PC-3 (cell line): Measurements from ENCODE around the gene ANKH. TPM values are rescaled to one million over a fixed set of nuclear protein-coding genes. Genes with fewer than 3 reads are reported as not detected.

Source experiments
- ATAC-seq: fragments of 200-7000 bp; cut with Tn5 transposase; 2 replicates; pipeline ENCODE4 v1.9.1; 2020; ENCODE audit warnings: mild to moderate bottlenecking, moderate library complexity
- BruUV-seq: library from RNA; stranded (reverse); fragments of 400-500 nt; replicated peaks from 2 replicates; lab custom pipeline; 2021; lab: Mats Ljungman, UMichigan
- CTCF ChIA-PET: fragments of 300-600 bp; sonication (Branson Sonifier 250); formaldehyde crosslinking; loops from one replicate; lab custom pipeline; 2022; ENCODE audit warnings: antibody characterized with exemption; lab: Charles Lee
- POLR2A ChIA-PET: fragments of 300-600 bp; sonication (Branson Sonifier 250); formaldehyde crosslinking; loops from one replicate; lab custom pipeline; 2022; ENCODE audit warnings: antibody characterized with exemption; ENCODE audit not compliant: unreplicated experiment; lab: Charles Lee
- DNase-seq: peaks from one replicate; pipeline ENCODE4 v3.0.0-alpha.2; 2015
- H2AFZ ChIP-seq: fragments of 300-600 bp; sonication (generic); 2 replicates; pipeline ENCODE4 v1.6.0; 2016; ENCODE audit warnings: antibody characterized with exemption, low read length
- H3F3A ChIP-seq: fragments of 300-600 bp; sonication (generic); one replicate; pipeline ENCODE4 v1.6.0; 2017; ENCODE audit warnings: antibody characterized with exemption, low read length, control low read depth, mild to moderate bottlenecking; ENCODE audit not compliant: unreplicated experiment
- H3K27ac ChIP-seq: fragments of 300-600 bp; sonication (generic); 2 replicates; pipeline ENCODE4 v1.5.1; 2016; ENCODE audit warnings: mild to moderate bottlenecking, low read length
- H3K27me3 ChIP-seq: fragments of 300-600 bp; sonication (generic); 2 replicates; pipeline ENCODE4 v1.6.1; 2016; ENCODE audit warnings: low read length, mixed read lengths
- H3K36me3 ChIP-seq: fragments of 300-600 bp; sonication (generic); 2 replicates; pipeline ENCODE4 v1.6.1; 2016; ENCODE audit warnings: low read depth, mixed run types, low read length, mixed read lengths
- H3K4me1 ChIP-seq: fragments of 300-600 bp; sonication (generic); 2 replicates; pipeline ENCODE4 v1.5.1; 2016; ENCODE audit warnings: low read length; ENCODE audit not compliant: insufficient read depth
- H3K4me2 ChIP-seq: fragments of 300-600 bp; sonication (generic); 2 replicates; pipeline ENCODE4 v1.6.0; 2016; ENCODE audit warnings: low read length
- H3K4me3 ChIP-seq: fragments of 300-600 bp; sonication (generic); 2 replicates; pipeline ENCODE4 v1.5.1; 2016; ENCODE audit warnings: mild to moderate bottlenecking, low read length, mixed read lengths
- H3K79me2 ChIP-seq: fragments of 300-600 bp; sonication (generic); 2 replicates; pipeline ENCODE4 v1.6.1; 2017; ENCODE audit warnings: low read length, mixed read lengths
- H3K9ac ChIP-seq: fragments of 300-600 bp; sonication (generic); 2 replicates; pipeline ENCODE4 v1.6.0; 2016; ENCODE audit warnings: mild to moderate bottlenecking, low read length
- H3K9me2 ChIP-seq: fragments of 300-600 bp; sonication (generic); replicated peaks from 2 replicates; pipeline ENCODE4 v1.6.1; 2016; ENCODE audit warnings: mixed run types, low read length, mixed read lengths
- H3K9me3 ChIP-seq: fragments of 300-600 bp; sonication (generic); 2 replicates; pipeline ENCODE4 v1.6.1; 2016; ENCODE audit warnings: low read length, mixed read lengths
- H4K20me1 ChIP-seq: fragments of 300-600 bp; sonication (generic); 2 replicates; pipeline ENCODE4 v1.6.1; 2016; ENCODE audit warnings: low read length, mixed read lengths
- EZH2 ChIP-seq: fragments of 300-600 bp; sonication (generic); IDR thresholded peaks from one replicate; pipeline ENCODE4 v1.6.1; 2017; ENCODE audit warnings: antibody characterized with exemption, mild to moderate bottlenecking, low read length; ENCODE audit not compliant: unreplicated experiment
- EZH2phosphoT487 ChIP-seq: fragments of 300-600 bp; sonication (generic); IDR thresholded peaks from 2 replicates; pipeline ENCODE4 v1.6.1; 2018; ENCODE audit warnings: mild to moderate bottlenecking, antibody characterized with exemption, low read length, borderline replicate concordance
- intact Hi-C: fragments of 100-400 bp; cut with micrococcal nuclease; formaldehyde crosslinking; loops from 2 replicates; pipeline ENCODE4 v1.9.0; 2023
- total RNA-seq: library from RNA; depleted of rRNA; stranded (reverse); fragments of >200 nt; gene quantifications from 2 replicates; pipeline ENCODE4 v1.2.3, GENCODE V29; 2014
- TF ChIP-seq, protein P1 (sequence below): fragments of 300-600 bp; sonication (generic); conservative IDR thresholded peaks from 2 replicates; pipeline ENCODE4 v1.5.1; 2017; ENCODE audit warnings: antibody characterized with exemption, low read depth, mild to moderate bottlenecking, low read length

Gene ANKH
- total RNA-seq, 1 experiment from 2014 or later: 11.6 TPM

DNA sequence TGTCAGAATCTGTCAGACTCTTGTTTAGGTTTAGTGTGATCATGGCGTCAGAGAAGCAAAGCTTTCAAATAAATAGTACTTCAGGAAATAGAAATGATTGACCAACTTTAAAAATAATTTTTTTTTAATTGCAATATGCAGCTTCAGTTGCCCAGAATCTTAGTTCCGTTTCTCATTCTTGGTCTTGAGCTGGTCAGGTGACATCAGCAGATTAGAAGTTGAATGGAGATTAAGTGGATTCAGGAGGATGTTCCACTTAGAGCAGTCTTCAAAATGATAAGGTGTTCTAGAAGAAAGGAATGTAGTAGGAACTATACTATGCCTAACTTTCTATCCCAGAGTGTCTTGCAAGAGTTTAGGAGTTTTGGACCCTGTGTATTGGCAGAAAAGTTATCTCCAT lies 176.4 kb downstream of the ANKH start:
- Histone ChIP-seq H2AFZ (no peak overlapping the region), H3K4me2 (no peak overlapping the region), H3F3A (no peaks in the 10 kb centered on the region), H3K36me3 (peaks cover 65% of the 10 kb centered on the region), H3K27me3 (no peaks in the 10 kb centered on the region), H3K9me2 (no peaks in the 10 kb centered on the region), H3K4me3 (no peak overlapping the region), H4K20me1 (no peaks in the 10 kb centered on the region), H3K4me1 (no peaks in the 10 kb centered on the region), H3K9ac (no peak overlapping the region), H3K79me2 (no peaks in the 10 kb centered on the region), H3K27ac (no peak overlapping the region), H3K9me3 (no peaks in the 10 kb centered on the region)
- ChIA-PET CTCF (no interaction called here), POLR2A (interaction anchor here (0.6 kb wide), 1 partner anchor 1785 kb away, joined by 3 read pairs; no protein-coding TSS in a partner anchor)
- no TSS peak for BruUV-seq
- ATAC-seq (no peak), DNase-seq (no peak)
- intact Hi-C loops: no loop called here
- TF ChIP-seq, protein P1, sequence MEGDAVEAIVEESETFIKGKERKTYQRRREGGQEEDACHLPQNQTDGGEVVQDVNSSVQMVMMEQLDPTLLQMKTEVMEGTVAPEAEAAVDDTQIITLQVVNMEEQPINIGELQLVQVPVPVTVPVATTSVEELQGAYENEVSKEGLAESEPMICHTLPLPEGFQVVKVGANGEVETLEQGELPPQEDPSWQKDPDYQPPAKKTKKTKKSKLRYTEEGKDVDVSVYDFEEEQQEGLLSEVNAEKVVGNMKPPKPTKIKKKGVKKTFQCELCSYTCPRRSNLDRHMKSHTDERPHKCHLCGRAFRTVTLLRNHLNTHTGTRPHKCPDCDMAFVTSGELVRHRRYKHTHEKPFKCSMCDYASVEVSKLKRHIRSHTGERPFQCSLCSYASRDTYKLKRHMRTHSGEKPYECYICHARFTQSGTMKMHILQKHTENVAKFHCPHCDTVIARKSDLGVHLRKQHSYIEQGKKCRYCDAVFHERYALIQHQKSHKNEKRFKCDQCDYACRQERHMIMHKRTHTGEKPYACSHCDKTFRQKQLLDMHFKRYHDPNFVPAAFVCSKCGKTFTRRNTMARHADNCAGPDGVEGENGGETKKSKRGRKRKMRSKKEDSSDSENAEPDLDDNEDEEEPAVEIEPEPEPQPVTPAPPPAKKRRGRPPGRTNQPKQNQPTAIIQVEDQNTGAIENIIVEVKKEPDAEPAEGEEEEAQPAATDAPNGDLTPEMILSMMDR: no peak
- TF ChIP-seq EZH2phosphoT487: no peak
- TF ChIP-seq EZH2: no peak

GRCh38 chr5:14693070-14693469 lies 178.5 kb downstream of the ANKH start:
- H3K9me3 ChIP-seq: no peaks in the 10 kb centered on the region
- CTCF ChIA-PET: no interaction called here
- H2AFZ ChIP-seq: no peak overlapping the region
- H3K27me3 ChIP-seq: no peaks in the 10 kb centered on the region
- H3K9ac ChIP-seq: no peak overlapping the region
- TF ChIP-seq EZH2phosphoT487 (no peak), EZH2 (no peak)
- TF ChIP-seq, protein P1: no peak
- H3K4me2 ChIP-seq: no peak overlapping the region
- H3K9me2 ChIP-seq: no peaks in the 10 kb centered on the region
- H3K79me2 ChIP-seq: no peaks in the 10 kb centered on the region
- DNase-seq (no peak), ATAC-seq (no peak)
- POLR2A ChIA-PET: no interaction called here
- H3K36me3 ChIP-seq: peaks cover 76% of the 10 kb centered on the region
- intact Hi-C loops: no loop called here
- H3K4me3 ChIP-seq: no peak overlapping the region
- H3K4me1 ChIP-seq: no peaks in the 10 kb centered on the region
- no peaks in the 10 kb centered on the region for H4K20me1 ChIP-seq
- no TSS peak for BruUV-seq
- H3K27ac ChIP-seq: no peak overlapping the region
- no peaks in the 10 kb centered on the region for H3F3A ChIP-seq

GRCh38 chr5:14687023-14687665 lies 184.4 kb downstream of the ANKH start:
- DNase-seq: no peak
- Histone ChIP-seq H3K36me3 (peaks cover 67% of the 10 kb centered on the region), H3K27ac (no peak overlapping the region), H3F3A (no peaks in the 10 kb centered on the region), H3K4me2 (no peak overlapping the region), H3K79me2 (0 out of 2 replicates have a peak, but pooled peaks cover 3% of the 10 kb centered on the region), H3K9ac (no peak overlapping the region), H3K27me3 (no peaks in the 10 kb centered on the region), H3K9me2 (no peaks in the 10 kb centered on the region), H2AFZ (no peak overlapping the region), H3K9me3 (no peaks in the 10 kb centered on the region), H3K4me3 (no peak overlapping the region), H3K4me1 (peaks cover 9% of the 10 kb centered on the region; the same call in 1 of the 2 replicates), H4K20me1 (no peaks in the 10 kb centered on the region)
- ChIA-PET POLR2A (no interaction called here), CTCF (no interaction called here)
- intact Hi-C loops: no loop called here
- TF ChIP-seq EZH2 (no peak), EZH2phosphoT487 (no peak)
- TF ChIP-seq, protein P1: no peak
- no peak for ATAC-seq
- BruUV-seq: no TSS peak
